K562 (cell line): ENCODE measurements around the gene ERC2. TPM values are rescaled to one million over a fixed set of nuclear protein-coding genes. Genes with fewer than 3 reads are reported as not detected.

Experiments
- ATAC-seq: fragments of 200-7000 bp; cut with Tn5 transposase; 3 replicates; pipeline ENCODE4 v1.9.1; 2020; ENCODE audit warnings: moderate library complexity
- BruUV-seq: library from RNA; stranded (reverse); fragments of 400-500 nt; replicated peaks from 2 replicates; lab custom pipeline; 2021; lab: Mats Ljungman, UMichigan
- CTCF ChIA-PET: fragments of 300-600 bp; formaldehyde crosslinking; extraction: SDS; loops from one replicate; lab custom pipeline; 2021; ENCODE audit warnings: low intra/inter-chr PET ratio; lab: Yijun Ruan, JAX
- POLR2A ChIA-PET: fragments of 300-600, 350-650 bp; sonication (Branson Sonifier 250); formaldehyde crosslinking; extraction: SDS; loops from one replicate; lab custom pipeline; 2021; ENCODE audit warnings: antibody characterized with exemption, inconsistent platforms; lab: Yijun Ruan, JAX
- DNase-seq, 4 experiments: peaks; one replicate each; pipeline versions ENCODE4 v3.0.0 to v3.0.0-alpha.2; 2011 to 2018; ENCODE audit warnings: low spot score in 3 of 4, mixed read lengths in 3 of 4; ENCODE audit errors: extremely low read depth in 1 of 4
- FAIRE-seq: peaks from 2 replicates; lab custom pipeline; 2011; peaks lifted over from hg19 to GRCh38; lab: Jason Lieb, UNC
- H2AFZ ChIP-seq: 2 replicates; pipeline ENCODE4 v1.6.0; 2011; ENCODE audit warnings: low read depth, low read length, control low read depth, inconsistent platforms
- H3K27ac ChIP-seq: fragments of 200-600 bp; 3 replicates; pipeline ENCODE4 v1.8.0; 2011; ENCODE audit warnings: low read depth, mild to moderate bottlenecking, control low read depth, inconsistent platforms, low read length, moderate library complexity, mixed read lengths; ENCODE audit errors: extremely low read depth
- H3K27me3 ChIP-seq, 2 experiments: fragments of 300-600 bp in 1 of 2; 2 replicates in 1 of 2; 3 replicates in 1 of 2; pipeline versions ENCODE4 v1.6.0 to v1.8.0; 2011; ENCODE audit warnings: inconsistent platforms in 2 of 2, low read length in 2 of 2, mild to moderate bottlenecking in 1 of 2, mixed read lengths in 1 of 2, moderate library complexity in 1 of 2; ENCODE audit not compliant: control insufficient read depth in 2 of 2, insufficient read depth in 2 of 2
- H3K36me3 ChIP-seq: fragments of 300-600 bp; 3 replicates; pipeline ENCODE4 v1.8.0; 2011; ENCODE audit warnings: mild to moderate bottlenecking, low read length, inconsistent platforms; ENCODE audit not compliant: control insufficient read depth, insufficient read depth
- H3K4me1 ChIP-seq, 2 experiments: fragments of 200-600 bp in 1 of 2; replicated peaks in 1 of 2; 2 replicates in 1 of 2; 3 replicates in 1 of 2; pipeline versions ENCODE4 v1.5.1 to v1.8.0; 2011; ENCODE audit warnings: inconsistent platforms in 2 of 2, low read length in 2 of 2, mild to moderate bottlenecking in 1 of 2, mixed read lengths in 1 of 2, moderate library complexity in 1 of 2; ENCODE audit not compliant: control insufficient read depth in 2 of 2, insufficient read depth in 2 of 2
- H3K4me2 ChIP-seq: 2 replicates; pipeline ENCODE4 v1.6.1; 2011; ENCODE audit warnings: low read length, control low read depth, inconsistent platforms, mixed read lengths; ENCODE audit not compliant: insufficient read depth
- H3K4me3 ChIP-seq: fragments of 200-600 bp; sonication (generic), shearing (Covaris generic); 2 replicates; pipeline ENCODE4 v1.5.1; 2016; ENCODE audit warnings: control low read depth, inconsistent platforms
- H3K79me2 ChIP-seq: fragments of 200-600 bp; 3 replicates; pipeline ENCODE4 v1.8.0; 2011; ENCODE audit warnings: low read length, inconsistent platforms; ENCODE audit not compliant: control insufficient read depth, insufficient read depth
- H3K9ac ChIP-seq, 2 experiments: 2 replicates each; pipeline versions ENCODE4 v1.6.0 to v1.6.1; 2011; ENCODE audit warnings: low read depth in 2 of 2, low read length in 2 of 2, control low read depth in 1 of 2, inconsistent platforms in 1 of 2, mild to moderate bottlenecking in 1 of 2, mixed read lengths in 1 of 2; ENCODE audit not compliant: insufficient read depth in 1 of 2
- H3K9me1 ChIP-seq: one replicate; pipeline ENCODE4 v1.6.0; 2011; ENCODE audit warnings: inconsistent platforms, mild to moderate bottlenecking, low read length, moderate library complexity; ENCODE audit not compliant: control insufficient read depth, insufficient read depth
- H3K9me3 ChIP-seq: replicated peaks from 2 replicates; pipeline ENCODE4 v1.5.1; 2011; ENCODE audit warnings: low read depth, low read length, inconsistent platforms; ENCODE audit not compliant: control insufficient read depth, insufficient read depth
- H4K20me1 ChIP-seq: replicated peaks from 2 replicates; pipeline ENCODE4 v1.6.1; 2011; ENCODE audit warnings: low read length, inconsistent platforms, mixed read lengths; ENCODE audit not compliant: control insufficient read depth, insufficient read depth
- CEBPZ ChIP-seq: fragments of 150-350 bp; IDR thresholded peaks from 2 replicates; pipeline ENCODE4 v1.6.1; 2014; ENCODE audit warnings: low read depth, mild to moderate bottlenecking, low read length, borderline replicate concordance
- FOXJ3 ChIP-seq: sonication (generic); formaldehyde crosslinking; IDR thresholded peaks from 2 replicates; pipeline ENCODE4 v1.4.0; 2020; ENCODE audit warnings: mild to moderate bottlenecking, missing genetic modification reagents
- FOXK2 ChIP-seq, 2 experiments: fragments of 450-650 bp; IDR thresholded peaks in 1 of 2; conservative IDR thresholded peaks in 1 of 2; 2 replicates each; pipeline ENCODE4 v1.6.1; 2016; ENCODE audit warnings: low read depth in 2 of 2, mild to moderate bottlenecking in 1 of 2
- ILF3 ChIP-seq: fragments of 450-650 bp; IDR thresholded peaks from 2 replicates; pipeline ENCODE4 v1.6.1; 2018; ENCODE audit warnings: antibody characterized with exemption, mild to moderate bottlenecking, moderate library complexity, borderline replicate concordance
- MEF2D ChIP-seq: conservative IDR thresholded peaks from 2 replicates; pipeline ENCODE4 v1.6.1; 2016; ENCODE audit warnings: low read depth, missing genetic modification characterization, missing compliant biosample characterization
- MTA1 ChIP-seq: fragments of 450-650 bp; IDR thresholded peaks from 2 replicates; pipeline ENCODE4 v1.6.1; 2017; ENCODE audit warnings: borderline replicate concordance
- NR3C1 ChIP-seq: sonication (generic); formaldehyde crosslinking; IDR thresholded peaks from 2 replicates; pipeline ENCODE4 v1.8.1; 2022; ENCODE audit warnings: missing genetic modification reagents
- SREBF2 ChIP-seq: sonication (generic); formaldehyde crosslinking; IDR thresholded peaks from 2 replicates; pipeline ENCODE4 v1.4.0; 2020; ENCODE audit warnings: mild to moderate bottlenecking, missing genetic modification reagents
- SRSF7 ChIP-seq: fragments of 200-400 bp; formaldehyde crosslinking; optimal IDR thresholded peaks from 2 replicates; pipeline ENCODE3; 2017; ENCODE audit warnings: mild to moderate bottlenecking, low read depth, low read length
- ZNF445 ChIP-seq: fragments of 250-450 bp; sonication (Bioruptor Pico); IDR thresholded peaks from 2 replicates; pipeline ENCODE4 v1.4.0; 2020; ENCODE audit warnings: low read depth, mild to moderate bottlenecking, moderate library complexity
- ZNF584 ChIP-seq: fragments of 200-800 bp; sonication (Bioruptor generic); IDR thresholded peaks from 2 replicates; pipeline ENCODE4 v1.6.1; 2016; ENCODE audit warnings: low read depth, mild to moderate bottlenecking, missing genetic modification characterization, missing compliant biosample characterization
- ZNF699 ChIP-seq: fragments of 250-450 bp; sonication (Bioruptor Pico); IDR thresholded peaks from 2 replicates; pipeline ENCODE4 v1.8.0; 2021; ENCODE audit warnings: mild to moderate bottlenecking, moderate library complexity; ENCODE audit not compliant: insufficient replicate concordance
- ZNF740 ChIP-seq, 3 experiments: fragments of 200-800 bp in 1 of 3; sonication (Bioruptor generic) in 1 of 3; sonication (generic) in 1 of 3; formaldehyde crosslinking in 1 of 3; IDR thresholded peaks; 2 replicates each; pipeline versions ENCODE4 v1.6.1 to v1.8.0; 2016 to 2022; ENCODE audit warnings: mild to moderate bottlenecking in 2 of 3, missing compliant biosample characterization in 2 of 3, missing genetic modification characterization in 2 of 3, missing genetic modification reagents in 1 of 3
- WGBS: fragments of 100-300 bp; shearing (Covaris generic); methylation state at CpG from one replicate; pipeline ENCODE4 v1.1.6; 2016; ENCODE audit warnings: low coverage, mixed read lengths; ENCODE audit not compliant: insufficient coverage; ENCODE audit errors: missing lambda C conversion rate; 5-methylcytosine and 5-hydroxymethylcytosine counted together
- in situ Hi-C: fragments of 300-500 bp; cut with MboI; formaldehyde crosslinking; loops from 4 replicates; pipeline ENCODE4 v1.15.0; 2018; ENCODE audit warnings: inconsistent platforms, mixed read lengths
- intact Hi-C: fragments of 100-400 bp; cut with micrococcal nuclease; formaldehyde crosslinking; loops from 2 replicates; pipeline ENCODE4 v1.14.2; 2022
- polyA plus RNA-seq, 8 experiments: library from polyadenylated mRNA; depleted of rRNA in 4 of 8; stranded (reverse) in 5 of 8; unstranded in 3 of 8; fragments of >200 nt; fragmentation: Nextera tagmentation in 2 of 8; fragmentation: Illumina TruSeq in 1 of 8; extraction: Ambion mirVana in 2 of 8; extraction: Trizol in 1 of 8; gene quantifications; 2 replicates each; pipeline versions ENCODE4 v1.2.1 to v1.2.3, GENCODE V29; 2011 to 2014; ENCODE audit warnings: inconsistent platforms in 1 of 8, missing spikeins in 1 of 8
- total RNA-seq, 7 experiments: library from RNA; depleted of rRNA in 6 of 7; stranded (reverse); fragments of >200 nt in 6 of 7; fragmentation: Illumina TruSeq in 2 of 7; extraction: Trizol in 2 of 7; gene quantifications; 2 replicates each; pipeline versions ENCODE4 v1.2.1 to v1.2.3, GENCODE V29; 2011 to 2021; ENCODE audit warnings: low replicate concordance in 1 of 7
- TF ChIP-seq, protein P1 (sequence below): IDR thresholded peaks from 3 replicates; pipeline ENCODE4 v1.6.1; 2011; ENCODE audit warnings: borderline replicate concordance, mild to moderate bottlenecking; ENCODE audit not compliant: insufficient read length, insufficient read depth

Gene ERC2
- total and polyA plus RNA-seq, 9 of the 15 experiments (the other 6 are each of a cell fraction or from before 2014, with no cell fraction given): 0.04 to 0.18 (median 0.07) TPM; not detected in 2

DNA sequence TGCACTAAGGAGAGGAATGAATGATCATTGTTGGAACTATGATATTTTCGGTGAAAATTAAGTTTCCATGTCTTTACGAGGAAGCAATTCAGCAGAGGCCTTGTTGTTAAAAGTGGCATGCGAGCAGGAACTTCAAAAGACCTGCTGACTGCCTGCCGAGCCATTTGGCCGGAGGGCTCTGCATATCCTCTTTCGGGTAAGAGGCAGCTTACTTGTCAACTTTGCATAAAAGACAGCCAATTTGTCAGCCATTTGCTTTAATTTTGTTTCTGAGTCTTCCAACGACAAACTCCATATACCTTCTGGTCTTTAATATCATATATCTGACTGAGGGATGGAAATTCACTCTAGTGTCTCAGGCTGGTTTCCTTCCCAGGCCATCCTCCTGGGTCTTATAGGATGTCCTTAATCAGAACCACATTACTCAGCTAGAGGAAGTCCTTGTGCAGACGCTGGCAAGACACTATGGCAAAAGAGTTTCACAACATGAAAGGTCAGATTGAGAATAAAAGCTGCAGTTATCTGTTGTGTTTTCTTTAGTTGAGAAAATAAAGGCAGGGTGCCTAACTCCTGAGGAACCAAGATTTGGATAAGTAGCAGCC lies 852.5 kb downstream of the ERC2 start (continued):
- TF ChIP-seq MTA1 (no peak), NR3C1 (CRISPR knock-in tag) (no peak)

GRCh38 chr3:55615039-55615693 lies 853.1 kb downstream of the ERC2 start:
- Histone ChIP-seq H3K27ac (no peak overlapping the region), H3K9me3 (no peaks in the 10 kb centered on the region), H3K79me2 (no peaks in the 10 kb centered on the region), H3K9me1 (no peaks in the 10 kb centered on the region), H3K9ac (no peak overlapping the region), H3K4me3 (no peak overlapping the region), H3K4me1 (no peaks in the 10 kb centered on the region), H4K20me1 (no peaks in the 10 kb centered on the region), H3K27me3 (no peaks in the 10 kb centered on the region), H3K36me3 (no peaks in the 10 kb centered on the region), H2AFZ (no peak overlapping the region), H3K4me2 (no peak overlapping the region)
- intact Hi-C loops (no loop called here), in situ Hi-C loops (no loop called here)
- no peak for DNase-seq
- no peak for FAIRE-seq
- 4% methylated on average over 4 of the region's 4 CpGs for WGBS
- no TSS peak for BruUV-seq
- CTCF ChIA-PET: no interaction called here
- ATAC-seq: no peak
- POLR2A ChIA-PET: no interaction called here
- TF ChIP-seq SRSF7 (no peak), ZNF584 (CRISPR knock-in tag) (no peak), SREBF2 (CRISPR knock-in tag) (no peak), MEF2D (tag) (no peak), ZNF445 (CRISPR knock-in tag) (no peak), ZNF699 (no peak), FOXK2 (conservative IDR thresholded peaks at IDR 0.05 in 1 of 2, IDR thresholded peaks at IDR 0.05 in 1 of 2; ENCODE audit: low read depth in 2 of 2) (no peak), ZNF740 (CRISPR knock-in tag; IDR thresholded peaks at IDR 0.05) (no peak), ZNF740 (tag; IDR thresholded peaks at IDR 0.05) (no peak), CEBPZ (no peak), ILF3 (no peak), FOXJ3 (CRISPR knock-in tag) (no peak)
- TF ChIP-seq, protein P1, sequence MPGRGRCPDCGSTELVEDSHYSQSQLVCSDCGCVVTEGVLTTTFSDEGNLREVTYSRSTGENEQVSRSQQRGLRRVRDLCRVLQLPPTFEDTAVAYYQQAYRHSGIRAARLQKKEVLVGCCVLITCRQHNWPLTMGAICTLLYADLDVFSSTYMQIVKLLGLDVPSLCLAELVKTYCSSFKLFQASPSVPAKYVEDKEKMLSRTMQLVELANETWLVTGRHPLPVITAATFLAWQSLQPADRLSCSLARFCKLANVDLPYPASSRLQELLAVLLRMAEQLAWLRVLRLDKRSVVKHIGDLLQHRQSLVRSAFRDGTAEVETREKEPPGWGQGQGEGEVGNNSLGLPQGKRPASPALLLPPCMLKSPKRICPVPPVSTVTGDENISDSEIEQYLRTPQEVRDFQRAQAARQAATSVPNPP: no peak
